IMR-90 (cell line): Measurements from ENCODE around the gene FGF5. TPM values are rescaled to one million over a fixed set of nuclear protein-coding genes. Genes with fewer than 3 reads are reported as not detected.

Experiments
- ATAC-seq: fragments of 200-7000 bp; cut with Tn5 transposase; 2 replicates; pipeline ENCODE4 v1.9.1; 2020; ENCODE audit warnings: low read depth, mild to moderate bottlenecking, moderate library complexity
- BruUV-seq: library from RNA; stranded (reverse); fragments of 400-500 nt; replicated peaks from 2 replicates; lab custom pipeline; 2021; lab: Mats Ljungman, UMichigan
- CTCF ChIA-PET: fragments of 300-600 bp; formaldehyde crosslinking; extraction: SDS; loops from one replicate; lab custom pipeline; 2021; ENCODE audit warnings: antibody characterized with exemption; lab: Yijun Ruan, JAX
- POLR2A ChIA-PET: fragments of 300-600 bp; sonication (Branson Sonifier 250); formaldehyde crosslinking; loops from one replicate; lab custom pipeline; 2022; ENCODE audit warnings: antibody characterized with exemption; ENCODE audit not compliant: unreplicated experiment; lab: Charles Lee
- DNase-seq: peaks from one replicate; pipeline ENCODE4 v3.0.0; 2013
- H2AFZ ChIP-seq: replicated peaks from 2 replicates; pipeline ENCODE3; 2013; ENCODE audit warnings: low read length, mild to moderate bottlenecking; ENCODE audit not compliant: poor library complexity
- H2AK5ac ChIP-seq: 2 replicates; pipeline ENCODE4 v1.6.1; 2013; ENCODE audit warnings: low read depth, low read length, inconsistent platforms
- H2AK9ac ChIP-seq: replicated peaks from 2 replicates; pipeline ENCODE3; 2013; ENCODE audit warnings: mild to moderate bottlenecking, low read depth, low read length, moderate library complexity; ENCODE audit not compliant: poor library complexity
- H2BK120ac ChIP-seq: 2 replicates; pipeline ENCODE4 v1.6.1; 2013; ENCODE audit warnings: low read depth, low read length, inconsistent platforms
- H2BK15ac ChIP-seq: 3 replicates; pipeline ENCODE4 v1.6.1; 2013; ENCODE audit warnings: low read depth, low read length, inconsistent platforms
- H2BK20ac ChIP-seq: 2 replicates; pipeline ENCODE4 v1.6.1; 2013; ENCODE audit warnings: low read depth, mild to moderate bottlenecking, inconsistent platforms, low read length, moderate library complexity
- H2BK5ac ChIP-seq: 2 replicates; pipeline ENCODE4 v1.6.1; 2013; ENCODE audit warnings: mild to moderate bottlenecking, low read depth, low read length, inconsistent platforms; ENCODE audit not compliant: poor library complexity, severe bottlenecking
- H3K14ac ChIP-seq: replicated peaks from 2 replicates; pipeline ENCODE4 v1.6.1; 2013; ENCODE audit warnings: low read depth, low read length, inconsistent platforms
- H3K18ac ChIP-seq: 2 replicates; pipeline ENCODE4 v1.6.1; 2013; ENCODE audit warnings: low read depth, low read length, control low read depth
- H3K23ac ChIP-seq: 2 replicates; pipeline ENCODE4 v1.6.1; 2013; ENCODE audit warnings: low read depth, low read length, inconsistent platforms
- H3K27ac ChIP-seq: 2 replicates; pipeline ENCODE4 v1.5.1; 2013; ENCODE audit warnings: mild to moderate bottlenecking, control low read depth, low read length; ENCODE audit not compliant: insufficient read depth
- H3K27me3 ChIP-seq: 2 replicates; pipeline ENCODE4 v1.6.1; 2013; ENCODE audit warnings: low read length; ENCODE audit not compliant: control insufficient read depth, insufficient read depth
- H3K36me3 ChIP-seq: 2 replicates; pipeline ENCODE4 v1.6.1; 2013; ENCODE audit warnings: low read length, mixed read lengths; ENCODE audit not compliant: control insufficient read depth, insufficient read depth
- H3K4ac ChIP-seq: 2 replicates; pipeline ENCODE4 v1.6.1; 2013; ENCODE audit warnings: low read depth, low read length, inconsistent platforms
- H3K4me1 ChIP-seq: 2 replicates; pipeline ENCODE4 v1.6.1; 2013; ENCODE audit warnings: low read length, mixed read lengths; ENCODE audit not compliant: control insufficient read depth, insufficient read depth
- H3K4me2 ChIP-seq: 2 replicates; pipeline ENCODE4 v1.6.1; 2013; ENCODE audit warnings: low read depth, mild to moderate bottlenecking, control low read depth, low read length, moderate library complexity
- H3K4me3 ChIP-seq: 2 replicates; pipeline ENCODE4 v1.5.1; 2013; ENCODE audit warnings: low read depth, mild to moderate bottlenecking, control low read depth, low read length, moderate library complexity; ENCODE audit not compliant: insufficient read depth
- H3K56ac ChIP-seq: 2 replicates; pipeline ENCODE4 v1.6.1; 2013; ENCODE audit warnings: low read length, inconsistent platforms; ENCODE audit not compliant: insufficient read depth; ENCODE audit errors: extremely low read depth
- H3K79me1 ChIP-seq, 2 experiments: 2 replicates each; pipeline ENCODE4 v1.6.1; 2013; ENCODE audit warnings: low read length in 2 of 2, inconsistent platforms in 1 of 2, low read depth in 1 of 2
- H3K9ac ChIP-seq: 2 replicates; pipeline ENCODE4 v1.6.1; 2013; ENCODE audit warnings: low read depth, low read length, control low read depth
- H3K9me1 ChIP-seq: 2 replicates; pipeline ENCODE4 v1.6.1; 2013; ENCODE audit warnings: low read length, inconsistent platforms; ENCODE audit not compliant: insufficient read depth
- H3K9me3 ChIP-seq: 2 replicates; pipeline ENCODE4 v1.6.1; 2013; ENCODE audit warnings: low read length; ENCODE audit not compliant: control insufficient read depth, insufficient read depth
- H4K20me1 ChIP-seq: 2 replicates; pipeline ENCODE4 v1.6.1; 2013; ENCODE audit warnings: low read length, inconsistent platforms; ENCODE audit not compliant: insufficient read depth
- H4K5ac ChIP-seq: 2 replicates; pipeline ENCODE4 v1.6.1; 2013; ENCODE audit warnings: mild to moderate bottlenecking, low read depth, low read length, control low read depth
- H4K8ac ChIP-seq, 2 experiments: 2 replicates each; pipeline ENCODE4 v1.6.1; 2013; ENCODE audit warnings: low read depth in 2 of 2, low read length in 2 of 2, control low read depth in 1 of 2, inconsistent platforms in 1 of 2
- H4K91ac ChIP-seq: 2 replicates; pipeline ENCODE4 v1.6.1; 2013; ENCODE audit warnings: low read depth, low read length, inconsistent platforms; ENCODE audit not compliant: insufficient read depth
- BHLHE40 ChIP-seq: fragments of 150-350 bp; IDR thresholded peaks from 2 replicates; pipeline ENCODE4 v1.6.1; 2016; ENCODE audit warnings: mild to moderate bottlenecking, low read depth, low read length
- CHD1 ChIP-seq: IDR thresholded peaks from 2 replicates; pipeline ENCODE4 v1.6.1; 2012; ENCODE audit warnings: low read depth, low read length, improper control_type of control experiment
- FOS ChIP-seq: fragments of 150-350 bp; IDR thresholded peaks from 2 replicates; pipeline ENCODE4 v1.6.1; 2016; ENCODE audit warnings: low read depth, low read length
- MXI1 ChIP-seq: IDR thresholded peaks from 2 replicates; pipeline ENCODE4 v1.6.1; 2012; ENCODE audit warnings: low read depth, mild to moderate bottlenecking, low read length, moderate library complexity, borderline replicate concordance
- NFE2L2 ChIP-seq: fragments of 150-350 bp; IDR thresholded peaks from 2 replicates; pipeline ENCODE4 v1.6.1; 2016; ENCODE audit warnings: low read depth, mild to moderate bottlenecking, low read length
- POLR2A ChIP-seq: IDR thresholded peaks from 2 replicates; pipeline ENCODE4 v1.6.1; 2012; ENCODE audit warnings: mild to moderate bottlenecking, low read depth, low read length
- RAD21 ChIP-seq: IDR thresholded peaks from 2 replicates; pipeline ENCODE4 v1.6.1; 2012; ENCODE audit warnings: low read length, improper control_type of control experiment
- RCOR1 ChIP-seq: IDR thresholded peaks from 2 replicates; pipeline ENCODE4 v1.6.1; 2012; ENCODE audit warnings: mild to moderate bottlenecking, low read length, improper control_type of control experiment; ENCODE audit not compliant: insufficient replicate concordance
- SMC3 ChIP-seq: fragments of 150-350 bp; IDR thresholded peaks from 2 replicates; pipeline ENCODE4 v1.6.1; 2016; ENCODE audit warnings: low read depth, mild to moderate bottlenecking, antibody characterized with exemption, low read length, moderate library complexity
- WGBS, 2 experiments: methylation state at CpG; one replicate each; pipeline versions ENCODE4 v1.1.5 to v1.1.7; 2013; ENCODE audit warnings: missing lambda C conversion rate in 2 of 2; ENCODE audit not compliant: insufficient read length in 1 of 2; ENCODE audit errors: extremely low coverage in 2 of 2; 5-methylcytosine and 5-hydroxymethylcytosine counted together
- dilution Hi-C: fragments of 300-500 bp; cut with HindIII; formaldehyde crosslinking; loops from one replicate; pipeline ENCODE4 v1.14.3; 2018; ENCODE audit warnings: low sequenced_read_pairs; ENCODE audit not compliant: unreplicated experiment
- in situ Hi-C: fragments of 300-500 bp; cut with MboI; formaldehyde crosslinking; loops from 3 replicates; pipeline ENCODE4 v1.14.3; 2019; ENCODE audit warnings: low sequenced_read_pairs, inconsistent platforms, mixed read lengths
- intact Hi-C: fragments of 100-400 bp; cut with micrococcal nuclease; formaldehyde crosslinking; loops from 2 replicates; pipeline ENCODE4 v1.10.0; 2022
- polyA plus RNA-seq, 3 experiments: library from polyadenylated mRNA; depleted of rRNA; stranded (reverse); fragments of >200 nt; gene quantifications; 2 replicates each; pipeline ENCODE4 v1.2.3, GENCODE V29; 2012; ENCODE audit warnings: low replicate concordance in 1 of 3
- total RNA-seq: library from RNA; depleted of rRNA; stranded (reverse); fragments of >200 nt; gene quantifications from 2 replicates; pipeline ENCODE4 v1.2.3, GENCODE V29; 2012
- TF ChIP-seq, protein P1 (sequence below): fragments of 150-350 bp; IDR thresholded peaks from 2 replicates; pipeline ENCODE4 v1.6.1; 2017; ENCODE audit warnings: mild to moderate bottlenecking, antibody characterized with exemption, low read length, low read depth
- TF ChIP-seq, protein P2 (sequence below): conservative IDR thresholded peaks from 2 replicates; pipeline ENCODE4 v1.5.1; 2012; ENCODE audit warnings: mild to moderate bottlenecking, low read depth, low read length, improper control_type of control experiment

FGF5 gene
- total and polyA plus RNA-seq, 2 of the 4 experiments (the other 2 are of a cell fraction): 18.6 to 42.1 TPM

DNA sequence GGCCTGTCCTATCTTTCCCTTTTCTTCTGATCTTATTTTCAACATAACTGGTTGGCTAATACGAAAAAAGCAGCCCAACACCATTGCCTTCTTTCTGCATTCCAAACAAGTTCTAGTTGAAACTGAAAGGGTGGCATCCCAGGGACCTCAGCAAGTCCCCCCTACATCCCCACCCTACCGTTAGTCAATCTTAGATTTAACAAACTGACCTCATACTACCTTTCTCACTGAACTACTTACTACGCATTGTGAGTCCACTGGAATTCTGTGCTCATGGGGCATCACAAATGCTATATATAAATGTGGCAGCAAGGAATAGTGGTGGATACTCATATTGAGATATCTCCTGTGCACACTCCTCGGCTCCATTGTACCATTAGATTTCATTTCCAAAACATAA, 33.1 kb upstream of the FGF5 start:
- DNase-seq: no peak
- CTCF ChIA-PET: interaction anchor here (0.6 to 2.2 kb wide), 2 partner anchors 13 to 554 kb away, joined by 5 to 9 read pairs; no protein-coding TSS in a partner anchor

More for the DNA sequence above, 33.1 kb upstream of the FGF5 start:
- Histone ChIP-seq H2BK120ac (peak overlapping the region; percentile 89), H3K4me3 (no peak overlapping the region), H3K14ac (peak overlapping the region; percentile 73), H3K36me3 (no peaks in the 10 kb centered on the region), H2AK9ac (no peak overlapping the region), H3K23ac (peak overlapping the region; percentile 91), H2BK5ac (peak overlapping the region; percentile 100), H3K27ac (peak overlapping the region; percentile 92; the same call in 1 of the 2 replicates), H3K27me3 (no peaks in the 10 kb centered on the region), H3K4me2 (peak overlapping the region; percentile 35), H4K91ac (peak overlapping the region; percentile 84), H4K5ac (peak overlapping the region; percentile 52), H4K8ac (peak overlapping the region; percentile 71 to 84; a peak in 3 of 4 replicates), H3K9me3 (no peaks in the 10 kb centered on the region), H2BK15ac (peak overlapping the region; percentile 97; the same call in 2 of the 3 replicates), H3K4me1 (peaks cover 17% of the 10 kb centered on the region), H3K79me1 (peaks cover 11 to 27% of the 10 kb centered on the region in 2 experiments; a peak in 3 of 4 replicates), H3K4ac (peak overlapping the region; percentile 84), H3K56ac (peak overlapping the region; percentile 13; the same call in 1 of the 2 replicates), H2AFZ (peak overlapping the region; percentile 76), H3K18ac (peak overlapping the region; percentile 93), H3K9ac (no peak overlapping the region), H2BK20ac (peak overlapping the region; percentile 96), H4K20me1 (no peaks in the 10 kb centered on the region), H2AK5ac (peak overlapping the region; percentile 100), H3K9me1 (peaks cover 13% of the 10 kb centered on the region; the same call in 1 of the 2 replicates)
- ATAC-seq: no peak
- POLR2A ChIA-PET: no interaction called here
- no peak for TF ChIP-seq NFE2L2
- no peak for TF ChIP-seq BHLHE40
- TF ChIP-seq MXI1: no peak
- no peak for TF ChIP-seq CHD1
- TF ChIP-seq SMC3: no peak
- TF ChIP-seq FOS: no peak
- TF ChIP-seq, protein P1, sequence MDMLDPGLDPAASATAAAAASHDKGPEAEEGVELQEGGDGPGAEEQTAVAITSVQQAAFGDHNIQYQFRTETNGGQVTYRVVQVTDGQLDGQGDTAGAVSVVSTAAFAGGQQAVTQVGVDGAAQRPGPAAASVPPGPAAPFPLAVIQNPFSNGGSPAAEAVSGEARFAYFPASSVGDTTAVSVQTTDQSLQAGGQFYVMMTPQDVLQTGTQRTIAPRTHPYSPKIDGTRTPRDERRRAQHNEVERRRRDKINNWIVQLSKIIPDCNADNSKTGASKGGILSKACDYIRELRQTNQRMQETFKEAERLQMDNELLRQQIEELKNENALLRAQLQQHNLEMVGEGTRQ: no peak
- TF ChIP-seq, protein P2, sequence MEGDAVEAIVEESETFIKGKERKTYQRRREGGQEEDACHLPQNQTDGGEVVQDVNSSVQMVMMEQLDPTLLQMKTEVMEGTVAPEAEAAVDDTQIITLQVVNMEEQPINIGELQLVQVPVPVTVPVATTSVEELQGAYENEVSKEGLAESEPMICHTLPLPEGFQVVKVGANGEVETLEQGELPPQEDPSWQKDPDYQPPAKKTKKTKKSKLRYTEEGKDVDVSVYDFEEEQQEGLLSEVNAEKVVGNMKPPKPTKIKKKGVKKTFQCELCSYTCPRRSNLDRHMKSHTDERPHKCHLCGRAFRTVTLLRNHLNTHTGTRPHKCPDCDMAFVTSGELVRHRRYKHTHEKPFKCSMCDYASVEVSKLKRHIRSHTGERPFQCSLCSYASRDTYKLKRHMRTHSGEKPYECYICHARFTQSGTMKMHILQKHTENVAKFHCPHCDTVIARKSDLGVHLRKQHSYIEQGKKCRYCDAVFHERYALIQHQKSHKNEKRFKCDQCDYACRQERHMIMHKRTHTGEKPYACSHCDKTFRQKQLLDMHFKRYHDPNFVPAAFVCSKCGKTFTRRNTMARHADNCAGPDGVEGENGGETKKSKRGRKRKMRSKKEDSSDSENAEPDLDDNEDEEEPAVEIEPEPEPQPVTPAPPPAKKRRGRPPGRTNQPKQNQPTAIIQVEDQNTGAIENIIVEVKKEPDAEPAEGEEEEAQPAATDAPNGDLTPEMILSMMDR: no peak
- no peak for TF ChIP-seq RAD21
- TF ChIP-seq POLR2A: no peak
- TF ChIP-seq RCOR1: no peak
- BruUV-seq: no TSS peak
- intact Hi-C loops: no loop called here
- dilution Hi-C loops: no loop called here
- WGBS, 2 experiments: 88% methylated on average over 1 of the region's 4 CpGs; no CpG with 5 or more reads in 1 of the 2 experiments
- in situ Hi-C loops: no loop called here
